ENCODE results near the gene PHAF1.

GRCh38 chr16:67174706-67175231 is 65.0 kb downstream of the PHAF1 start:
- TF ChIP-seq, protein P1, sequence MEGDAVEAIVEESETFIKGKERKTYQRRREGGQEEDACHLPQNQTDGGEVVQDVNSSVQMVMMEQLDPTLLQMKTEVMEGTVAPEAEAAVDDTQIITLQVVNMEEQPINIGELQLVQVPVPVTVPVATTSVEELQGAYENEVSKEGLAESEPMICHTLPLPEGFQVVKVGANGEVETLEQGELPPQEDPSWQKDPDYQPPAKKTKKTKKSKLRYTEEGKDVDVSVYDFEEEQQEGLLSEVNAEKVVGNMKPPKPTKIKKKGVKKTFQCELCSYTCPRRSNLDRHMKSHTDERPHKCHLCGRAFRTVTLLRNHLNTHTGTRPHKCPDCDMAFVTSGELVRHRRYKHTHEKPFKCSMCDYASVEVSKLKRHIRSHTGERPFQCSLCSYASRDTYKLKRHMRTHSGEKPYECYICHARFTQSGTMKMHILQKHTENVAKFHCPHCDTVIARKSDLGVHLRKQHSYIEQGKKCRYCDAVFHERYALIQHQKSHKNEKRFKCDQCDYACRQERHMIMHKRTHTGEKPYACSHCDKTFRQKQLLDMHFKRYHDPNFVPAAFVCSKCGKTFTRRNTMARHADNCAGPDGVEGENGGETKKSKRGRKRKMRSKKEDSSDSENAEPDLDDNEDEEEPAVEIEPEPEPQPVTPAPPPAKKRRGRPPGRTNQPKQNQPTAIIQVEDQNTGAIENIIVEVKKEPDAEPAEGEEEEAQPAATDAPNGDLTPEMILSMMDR (IDR thresholded peaks at IDR 0.05), result no peak
- TF ChIP-seq POLR2A (IDR thresholded peaks at IDR 0.05), result no peak

Measured in adrenal gland (tissue), 5 donors.